Measurements from ENCODE around the gene RFPL2.

GRCh38 chr22:32240461-32240860, 35.6 kb upstream of the RFPL2 start:
- TF ChIP-seq, protein P1, sequence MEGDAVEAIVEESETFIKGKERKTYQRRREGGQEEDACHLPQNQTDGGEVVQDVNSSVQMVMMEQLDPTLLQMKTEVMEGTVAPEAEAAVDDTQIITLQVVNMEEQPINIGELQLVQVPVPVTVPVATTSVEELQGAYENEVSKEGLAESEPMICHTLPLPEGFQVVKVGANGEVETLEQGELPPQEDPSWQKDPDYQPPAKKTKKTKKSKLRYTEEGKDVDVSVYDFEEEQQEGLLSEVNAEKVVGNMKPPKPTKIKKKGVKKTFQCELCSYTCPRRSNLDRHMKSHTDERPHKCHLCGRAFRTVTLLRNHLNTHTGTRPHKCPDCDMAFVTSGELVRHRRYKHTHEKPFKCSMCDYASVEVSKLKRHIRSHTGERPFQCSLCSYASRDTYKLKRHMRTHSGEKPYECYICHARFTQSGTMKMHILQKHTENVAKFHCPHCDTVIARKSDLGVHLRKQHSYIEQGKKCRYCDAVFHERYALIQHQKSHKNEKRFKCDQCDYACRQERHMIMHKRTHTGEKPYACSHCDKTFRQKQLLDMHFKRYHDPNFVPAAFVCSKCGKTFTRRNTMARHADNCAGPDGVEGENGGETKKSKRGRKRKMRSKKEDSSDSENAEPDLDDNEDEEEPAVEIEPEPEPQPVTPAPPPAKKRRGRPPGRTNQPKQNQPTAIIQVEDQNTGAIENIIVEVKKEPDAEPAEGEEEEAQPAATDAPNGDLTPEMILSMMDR (IDR thresholded peaks at IDR 0.05; ENCODE audit: borderline replicate concordance, extremely low read depth, low read length, poor library complexity, severe bottlenecking) = no peak
- TF ChIP-seq EZH2 (IDR thresholded peaks at IDR 0.05; ENCODE audit: borderline replicate concordance, low read depth, low read length, severe bottlenecking) = no peak

Data from DND-41 (cell line).